Small intestine (tissue), 7 donors: ENCODE data around the gene PTGES3L. TPM values are rescaled to one million over a fixed set of nuclear protein-coding genes. Genes with fewer than 3 reads are reported as not detected.
"Not testable (repeated sequence)": the region's sequence is repeated elsewhere in the genome, so short reads cannot be mapped to it uniquely, and the experiment has no call there.

Experiments used
- DNase-seq, 2 donors: peaks; one replicate each; pipeline versions ENCODE4 v3.0.0 to v3.0.0-alpha.2; 2013
- FAIRE-seq: peaks from 2 replicates; lab custom pipeline; 2012; peaks lifted over from hg19 to GRCh38; lab: Jason Lieb, UNC
- H3K27ac ChIP-seq, 3 donors: one replicate each; pipeline ENCODE4 v1.5.1; 2013; ENCODE audit warnings: low read length in 2 of 3, mild to moderate bottlenecking in 2 of 3, control low read depth in 1 of 3, inconsistent platforms in 1 of 3, low read depth in 1 of 3, moderate library complexity in 1 of 3
- H3K27me3 ChIP-seq, 3 donors: one replicate each; pipeline ENCODE4 v1.6.1; 2013; ENCODE audit warnings: low read length in 3 of 3, inconsistent platforms in 1 of 3; ENCODE audit not compliant: control insufficient read depth in 3 of 3, insufficient read depth in 3 of 3
- H3K36me3 ChIP-seq, 3 donors: one replicate each; pipeline ENCODE4 v1.6.1; 2013; ENCODE audit warnings: low read length in 3 of 3, inconsistent platforms in 1 of 3, low read depth in 1 of 3, mild to moderate bottlenecking in 1 of 3, moderate library complexity in 1 of 3; ENCODE audit not compliant: control insufficient read depth in 3 of 3, insufficient read depth in 2 of 3
- H3K4me1 ChIP-seq, 3 donors: one replicate each; pipeline ENCODE4 v1.6.1; 2013; ENCODE audit warnings: low read length in 2 of 3, inconsistent platforms in 1 of 3, low read depth in 1 of 3, mild to moderate bottlenecking in 1 of 3, moderate library complexity in 1 of 3; ENCODE audit not compliant: control insufficient read depth in 3 of 3, insufficient read depth in 2 of 3
- H3K4me3 ChIP-seq, 3 donors: one replicate each; pipeline ENCODE4 v1.5.1; 2013; ENCODE audit warnings: low read length in 3 of 3, control low read depth in 1 of 3, inconsistent platforms in 1 of 3, low read depth in 1 of 3, mild to moderate bottlenecking in 1 of 3, moderate library complexity in 1 of 3
- H3K9me3 ChIP-seq, 2 donors: one replicate each; pipeline ENCODE4 v1.6.1; 2013; ENCODE audit warnings: low read depth in 1 of 2, low read length in 1 of 2; ENCODE audit not compliant: control insufficient read depth in 2 of 2, insufficient read depth in 1 of 2
- WGBS, 3 donors: extraction: QIAGEN DNeasy Blood & Tissue Kit; methylation state at CpG; one replicate each; pipeline ENCODE4 v1.1.7; 2013; 5-methylcytosine and 5-hydroxymethylcytosine counted together
- polyA plus RNA-seq, 4 donors: library from polyadenylated mRNA; stranded (reverse) in 3 of 4; unstranded in 1 of 4; fragments of 200-250 nt in 3 of 4; fragments of 120-200 nt in 1 of 4; gene quantifications; one replicate each; pipeline versions ENCODE4 v1.2.1 to v1.2.3, GENCODE V29; 2013
- donor health status: healthy with polysubstance abuse.
- donor health status: control.
- donor health status: control.
- donor health status: Bipolar disorder and iron deficiency.
- donor health status: healthy.

The PTGES3L gene
- polyA plus RNA-seq, 4 donors: 0.67 to 2.0 (median 0.94) TPM

- not testable (repeated sequence) for H3K9me3 ChIP-seq, H3K27me3 ChIP-seq, H3K36me3 ChIP-seq, H3K4me3 ChIP-seq, H3K27ac ChIP-seq, FAIRE-seq, DNase-seq
- H3K4me1 ChIP-seq: peaks cover 3 to 38% (median 9%) of the 10 kb centered on the region in 3 donors
- 89 to 96% (median 89%) methylated on average over 7 of the region's 7 CpGs for WGBS, 3 donors
Measured at GRCh38 chr17:42923472-42923871, 56.4 kb downstream of the PTGES3L start.

DNA sequence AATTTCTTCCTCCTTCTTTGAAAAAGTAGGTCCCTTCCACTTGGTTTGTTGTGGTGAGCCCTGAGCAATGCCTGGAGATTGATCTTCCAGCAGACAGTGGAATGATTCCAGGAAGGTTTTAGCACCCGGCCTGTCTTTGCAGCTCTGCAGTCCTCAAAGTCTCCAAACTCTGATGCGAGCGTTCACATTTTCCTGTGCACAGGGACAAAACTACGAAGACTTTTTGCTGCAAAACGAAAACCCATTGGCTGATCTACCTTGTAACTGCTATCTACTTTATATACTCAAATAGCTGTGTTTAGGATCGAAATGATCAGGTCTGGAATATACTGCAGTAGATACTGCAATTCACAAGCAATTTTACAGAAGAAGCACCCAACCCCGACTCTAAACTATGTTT is 57.6 kb downstream of the PTGES3L start:
- DNase-seq (no peak), FAIRE-seq (no peak)
- H3K4me3 ChIP-seq: no peak overlapping the region
- H3K36me3 ChIP-seq: no peaks in the 10 kb centered on the region
- WGBS, 3 donors: 43 to 55% (median 54%) methylated on average over 7 of the region's 7 CpGs
- no peaks in the 10 kb centered on the region for H3K27me3 ChIP-seq
- H3K9me3 ChIP-seq: no peaks in the 10 kb centered on the region
- no peak overlapping the region for H3K27ac ChIP-seq
- peaks cover 3 to 48% (median 8%) of the 10 kb centered on the region in 3 donors for H3K4me1 ChIP-seq

DNA sequence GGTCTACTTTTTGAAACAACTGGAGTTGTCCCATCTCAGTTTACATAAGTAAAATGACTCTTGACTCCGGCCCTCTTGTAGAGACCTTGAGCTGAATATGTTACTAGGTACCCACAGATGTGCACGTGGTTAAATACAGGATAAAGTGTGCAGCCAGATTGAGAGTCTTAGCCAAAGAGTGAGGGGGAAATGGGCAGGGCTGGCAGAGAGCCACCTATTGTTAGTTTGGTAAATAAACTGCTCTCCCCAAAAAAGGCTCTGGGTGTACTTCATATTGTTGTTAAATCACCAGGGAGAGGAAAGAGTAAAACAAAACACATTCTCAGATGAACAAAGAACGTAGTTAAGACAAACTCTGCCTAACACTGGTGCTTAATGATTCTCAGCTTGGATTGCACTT is 59.0 kb downstream of the PTGES3L start:
- FAIRE-seq: no peak
- Histone ChIP-seq H3K27me3 (no peaks in the 10 kb centered on the region), H3K27ac (peak overlapping the region in 2 of 3 donors; percentile 13 to 31), H3K4me3 (no peak overlapping the region), H3K4me1 (peaks cover 3 to 50% (median 8%) of the 10 kb centered on the region in 3 donors), H3K36me3 (no peaks in the 10 kb centered on the region), H3K9me3 (no peaks in the 10 kb centered on the region)
- DNase-seq: peak; percentile 37 to 42
- 8 to 24% (median 15%) methylated on average over 3 of the region's 3 CpGs for WGBS, 3 donors

DNA sequence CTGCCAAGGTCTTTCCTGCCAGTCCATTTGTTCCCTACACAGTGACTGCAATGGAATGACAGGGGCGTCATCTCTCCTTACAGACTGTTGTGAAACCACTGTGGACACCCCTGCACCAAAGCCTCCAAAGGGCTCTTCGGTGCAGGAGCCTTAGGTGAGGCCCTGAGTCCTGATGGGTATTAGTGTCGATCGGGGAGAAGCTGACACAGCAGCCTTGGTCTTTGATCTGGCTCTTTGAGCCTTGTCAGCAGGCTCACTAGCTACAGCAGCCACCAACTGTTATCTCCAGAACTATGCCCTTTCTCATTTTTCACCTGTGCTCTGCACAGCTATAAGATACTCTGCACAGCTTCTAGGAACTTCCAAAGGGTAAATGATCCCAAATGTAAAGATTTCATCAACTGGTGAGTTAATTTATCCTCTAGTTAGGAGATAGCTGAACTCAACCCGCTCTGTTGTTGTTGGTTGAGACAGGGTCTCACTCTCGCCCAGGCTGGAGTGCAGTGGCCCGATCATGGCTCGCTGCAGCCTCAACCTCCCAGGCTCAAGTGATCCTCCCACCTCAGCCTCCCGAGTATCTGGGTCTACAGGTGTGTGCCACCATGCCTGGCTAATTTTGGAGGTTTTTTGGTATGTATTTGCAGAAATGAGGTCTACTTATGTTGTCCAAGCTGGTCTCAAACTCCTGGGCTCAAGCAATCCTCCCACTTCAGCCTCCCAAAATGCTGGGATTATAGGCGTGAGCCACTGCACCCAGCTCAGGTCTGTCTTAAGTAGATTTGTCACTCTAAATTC is 59.6 kb downstream of the PTGES3L start:
- no peaks in the 10 kb centered on the region for H3K9me3 ChIP-seq
- no peak overlapping the region for H3K4me3 ChIP-seq
- H3K4me1 ChIP-seq: peaks cover 3 to 50% (median 8%) of the 10 kb centered on the region in 3 donors
- no peaks in the 10 kb centered on the region for H3K36me3 ChIP-seq
- DNase-seq (peak; percentile 86 to 90), FAIRE-seq (no peak)
- peak overlapping the region; percentile 14 to 79 (median 49) for H3K27ac ChIP-seq
- WGBS, 3 donors: 46 to 65% (median 50%) methylated on average over 10 of the region's 10 CpGs
- no peaks in the 10 kb centered on the region for H3K27me3 ChIP-seq

DNA sequence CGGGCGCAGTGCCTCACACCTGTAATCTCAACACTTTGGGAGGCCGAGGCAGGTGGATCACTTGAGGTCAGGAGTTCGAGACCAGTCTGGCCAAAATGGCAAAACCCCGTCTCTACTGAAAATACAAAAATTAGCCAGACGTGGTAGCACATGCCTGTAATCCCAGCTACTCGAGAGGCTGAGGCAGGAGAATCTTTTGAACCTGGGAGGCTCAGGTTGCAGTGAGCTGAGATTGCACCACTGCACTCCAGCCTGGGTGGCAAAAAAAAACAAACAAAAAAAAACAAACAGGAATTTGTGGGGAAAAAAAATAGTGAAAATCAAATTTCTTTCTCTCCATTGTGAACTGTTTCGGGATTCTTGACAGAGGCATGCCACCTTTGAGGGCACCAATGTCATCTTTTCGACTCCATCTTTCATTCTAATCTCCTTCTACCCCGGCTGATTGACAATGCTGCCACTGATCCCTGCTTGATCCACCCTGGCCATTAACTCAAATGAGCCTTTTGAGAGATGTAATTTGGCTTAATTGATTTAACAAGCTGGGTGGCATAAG is 60.3 kb downstream of the PTGES3L start:
- H3K9me3 ChIP-seq, FAIRE-seq, H3K36me3 ChIP-seq, DNase-seq, H3K27me3 ChIP-seq, H3K4me3 ChIP-seq: not testable (repeated sequence)
- Histone ChIP-seq H3K27ac (peak overlapping the region; percentile 37 to 79 (median 49)), H3K4me1 (peaks cover 3 to 54% (median 8%) of the 10 kb centered on the region in 3 donors)
- WGBS, 3 donors: 25 to 63% (median 39%) methylated on average over 10 of the region's 10 CpGs

- H3K9me3 ChIP-seq: no peaks in the 10 kb centered on the region
- DNase-seq (peak; percentile 46 to 47), FAIRE-seq (no peak)
- peaks cover 3 to 59% (median 8%) of the 10 kb centered on the region in 3 donors for H3K4me1 ChIP-seq
- H3K36me3 ChIP-seq: no peaks in the 10 kb centered on the region
- H3K4me3 ChIP-seq: no peak overlapping the region
- WGBS, 3 donors: 12 to 38% (median 21%) methylated on average over 3 of the region's 3 CpGs
- H3K27ac ChIP-seq: peak overlapping the region; percentile 37 to 79 (median 44)
- no peaks in the 10 kb centered on the region for H3K27me3 ChIP-seq
Measured at GRCh38 chr17:42918902-42919521, 60.9 kb downstream of the PTGES3L start.

Other genes with a start within 250 kb of the PTGES3L start
- 10 to 100 TPM in 3 of 4 donors, 1 to 10 TPM in 1; 8.1 to 33.0 (median 13.0) TPM for gene EZH1, start 235.0 kb downstream of the PTGES3L start, polyA plus RNA-seq
- gene RAMP2, start 218.9 kb downstream of the PTGES3L start, polyA plus RNA-seq: 10 to 100 TPM in 2 of 4 donors, 1 to 10 TPM in 2; 1.1 to 48.2 (median 16.4) TPM
- gene VPS25, start 206.6 kb downstream of the PTGES3L start, polyA plus RNA-seq: 100 to 1,000 TPM in 2 of 4 donors, 10 to 100 TPM in 2; 85.7 to 117 (median 94.3) TPM
- 10 to 100 TPM in 1 of 4 donors, 1 to 10 TPM in 2, under 1 TPM in 1; 0.67 to 25.6 (median 1.5) TPM for gene WNK4, start 199.5 kb downstream of the PTGES3L start, polyA plus RNA-seq
- gene COA3, start 181.4 kb downstream of the PTGES3L start, polyA plus RNA-seq: 100 to 1,000 TPM; 101 to 317 (median 296) TPM
- gene CNTD1, start 181.2 kb downstream of the PTGES3L start, polyA plus RNA-seq: 1 to 10 TPM in 1 of 4 donors, under 1 TPM in 1, not detected in 2; 0.52 to 2.3 TPM
- 10 to 100 TPM; 73.5 to 96.8 (median 81.1) TPM for gene BECN1, start 155.8 kb downstream of the PTGES3L start, polyA plus RNA-seq
- gene PSME3, start 146.7 kb downstream of the PTGES3L start, polyA plus RNA-seq: 10 to 100 TPM; 49.9 to 93.0 (median 61.2) TPM
- 1 to 10 TPM in 2 of 4 donors, under 1 TPM in 2; 0.54 to 1.3 (median 0.89) TPM for gene AOC2, start 135.5 kb downstream of the PTGES3L start, polyA plus RNA-seq
- 10 to 100 TPM in 1 of 4 donors, 1 to 10 TPM in 3; 1.3 to 30.0 (median 3.1) TPM for gene AOC3, start 128.9 kb downstream of the PTGES3L start, polyA plus RNA-seq
- 10 to 100 TPM in 1 of 4 donors, 1 to 10 TPM in 3; 1.4 to 12.1 (median 4.3) TPM for gene G6PC1, start 79.3 kb downstream of the PTGES3L start, polyA plus RNA-seq
- 10 to 100 TPM; 27.3 to 47.4 (median 40.5) TPM for gene AARSD1, start 15.6 kb downstream of the PTGES3L start, polyA plus RNA-seq
- gene RUNDC1, start 485 bp upstream of the PTGES3L start, polyA plus RNA-seq: 10 to 100 TPM in 1 of 4 donors, 1 to 10 TPM in 3; 7.2 to 13.9 (median 8.0) TPM
- gene RPL27, start 18.3 kb upstream of the PTGES3L start, polyA plus RNA-seq: 1,000 to 10,000 TPM; 1,737 to 4,151 (median 2,370) TPM
- gene IFI35, start 26.7 kb upstream of the PTGES3L start, polyA plus RNA-seq: 10 to 100 TPM; 51.5 to 62.4 (median 59.7) TPM
- gene VAT1, start 42.3 kb upstream of the PTGES3L start, polyA plus RNA-seq: 100 to 1,000 TPM in 1 of 4 donors, 10 to 100 TPM in 3; 20.1 to 163 (median 66.4) TPM
- under 1 TPM in 3 of 4 donors, not detected in 1; 0.27 to 0.67 (median 0.41) TPM for gene RND2, start 45.2 kb upstream of the PTGES3L start, polyA plus RNA-seq
- 10 to 100 TPM in 1 of 4 donors, 1 to 10 TPM in 2, under 1 TPM in 1; 0.45 to 12.4 (median 5.5) TPM for gene BRCA1, start 145.3 kb upstream of the PTGES3L start, polyA plus RNA-seq
- 100 to 1,000 TPM in 1 of 4 donors, 10 to 100 TPM in 3; 42.7 to 142 (median 68.6) TPM for gene NBR1, start 191.1 kb upstream of the PTGES3L start, polyA plus RNA-seq
- gene TMEM106A, start 231.8 kb upstream of the PTGES3L start, polyA plus RNA-seq: 10 to 100 TPM in 1 of 4 donors, 1 to 10 TPM in 2, under 1 TPM in 1; 0.22 to 67.2 (median 3.8) TPM
- gene CCDC200, start 248.5 kb upstream of the PTGES3L start, polyA plus RNA-seq: 10 to 100 TPM in 1 of 4 donors, not detected in 3; 54.2 TPM